K562 (cell line): ENCODE measurements around the gene SDC3. TPM values are rescaled to one million over a fixed set of nuclear protein-coding genes. Genes with fewer than 3 reads are reported as not detected.

Experiments
- ATAC-seq: fragments of 200-7000 bp; cut with Tn5 transposase; 3 replicates; pipeline ENCODE4 v1.9.1; 2020; ENCODE audit warnings: moderate library complexity
- BruUV-seq: library from RNA; stranded (reverse); fragments of 400-500 nt; replicated peaks from 2 replicates; lab custom pipeline; 2021; lab: Mats Ljungman, UMichigan
- CTCF ChIA-PET: fragments of 300-600 bp; formaldehyde crosslinking; extraction: SDS; loops from one replicate; lab custom pipeline; 2021; ENCODE audit warnings: low intra/inter-chr PET ratio; lab: Yijun Ruan, JAX
- POLR2A ChIA-PET: fragments of 300-600, 350-650 bp; sonication (Branson Sonifier 250); formaldehyde crosslinking; extraction: SDS; loops from one replicate; lab custom pipeline; 2021; ENCODE audit warnings: antibody characterized with exemption, inconsistent platforms; lab: Yijun Ruan, JAX
- DNase-seq, 4 experiments: peaks; one replicate each; pipeline versions ENCODE4 v3.0.0 to v3.0.0-alpha.2; 2011 to 2018; ENCODE audit warnings: low spot score in 3 of 4, mixed read lengths in 3 of 4; ENCODE audit errors: extremely low read depth in 1 of 4
- FAIRE-seq: peaks from 2 replicates; lab custom pipeline; 2011; peaks lifted over from hg19 to GRCh38; lab: Jason Lieb, UNC
- H2AFZ ChIP-seq: 2 replicates; pipeline ENCODE4 v1.6.0; 2011; ENCODE audit warnings: low read depth, low read length, control low read depth, inconsistent platforms
- H3K27ac ChIP-seq: fragments of 200-600 bp; 3 replicates; pipeline ENCODE4 v1.8.0; 2011; ENCODE audit warnings: low read depth, mild to moderate bottlenecking, control low read depth, inconsistent platforms, low read length, moderate library complexity, mixed read lengths; ENCODE audit errors: extremely low read depth
- H3K27me3 ChIP-seq, 2 experiments: fragments of 300-600 bp in 1 of 2; 2 replicates in 1 of 2; 3 replicates in 1 of 2; pipeline versions ENCODE4 v1.6.0 to v1.8.0; 2011; ENCODE audit warnings: inconsistent platforms in 2 of 2, low read length in 2 of 2, mild to moderate bottlenecking in 1 of 2, mixed read lengths in 1 of 2, moderate library complexity in 1 of 2; ENCODE audit not compliant: control insufficient read depth in 2 of 2, insufficient read depth in 2 of 2
- H3K36me3 ChIP-seq: fragments of 300-600 bp; 3 replicates; pipeline ENCODE4 v1.8.0; 2011; ENCODE audit warnings: mild to moderate bottlenecking, low read length, inconsistent platforms; ENCODE audit not compliant: control insufficient read depth, insufficient read depth
- H3K4me1 ChIP-seq, 2 experiments: fragments of 200-600 bp in 1 of 2; replicated peaks in 1 of 2; 2 replicates in 1 of 2; 3 replicates in 1 of 2; pipeline versions ENCODE4 v1.5.1 to v1.8.0; 2011; ENCODE audit warnings: inconsistent platforms in 2 of 2, low read length in 2 of 2, mild to moderate bottlenecking in 1 of 2, mixed read lengths in 1 of 2, moderate library complexity in 1 of 2; ENCODE audit not compliant: control insufficient read depth in 2 of 2, insufficient read depth in 2 of 2
- H3K4me2 ChIP-seq: 2 replicates; pipeline ENCODE4 v1.6.1; 2011; ENCODE audit warnings: low read length, control low read depth, inconsistent platforms, mixed read lengths; ENCODE audit not compliant: insufficient read depth
- H3K4me3 ChIP-seq: fragments of 200-600 bp; sonication (generic), shearing (Covaris generic); 2 replicates; pipeline ENCODE4 v1.5.1; 2016; ENCODE audit warnings: control low read depth, inconsistent platforms
- H3K79me2 ChIP-seq: fragments of 200-600 bp; 3 replicates; pipeline ENCODE4 v1.8.0; 2011; ENCODE audit warnings: low read length, inconsistent platforms; ENCODE audit not compliant: control insufficient read depth, insufficient read depth
- H3K9ac ChIP-seq, 2 experiments: 2 replicates each; pipeline versions ENCODE4 v1.6.0 to v1.6.1; 2011; ENCODE audit warnings: low read depth in 2 of 2, low read length in 2 of 2, control low read depth in 1 of 2, inconsistent platforms in 1 of 2, mild to moderate bottlenecking in 1 of 2, mixed read lengths in 1 of 2; ENCODE audit not compliant: insufficient read depth in 1 of 2
- H3K9me1 ChIP-seq: one replicate; pipeline ENCODE4 v1.6.0; 2011; ENCODE audit warnings: inconsistent platforms, mild to moderate bottlenecking, low read length, moderate library complexity; ENCODE audit not compliant: control insufficient read depth, insufficient read depth
- H3K9me3 ChIP-seq: replicated peaks from 2 replicates; pipeline ENCODE4 v1.5.1; 2011; ENCODE audit warnings: low read depth, low read length, inconsistent platforms; ENCODE audit not compliant: control insufficient read depth, insufficient read depth
- H4K20me1 ChIP-seq: replicated peaks from 2 replicates; pipeline ENCODE4 v1.6.1; 2011; ENCODE audit warnings: low read length, inconsistent platforms, mixed read lengths; ENCODE audit not compliant: control insufficient read depth, insufficient read depth
- ATF1 ChIP-seq, 2 experiments: fragments of 450-650 bp in 1 of 2; IDR thresholded peaks; 2 replicates each; pipeline ENCODE4 v1.6.1; 2016; ENCODE audit warnings: missing compliant biosample characterization in 1 of 2, missing genetic modification characterization in 1 of 2
- MEIS2 ChIP-seq: fragments of 450-650 bp; IDR thresholded peaks from 2 replicates; pipeline ENCODE4 v1.6.1; 2014; ENCODE audit warnings: mild to moderate bottlenecking; ENCODE audit not compliant: partially characterized antibody
- MLX ChIP-seq, 2 experiments: fragments of 450-650 bp in 1 of 2; sonication (generic) in 1 of 2; formaldehyde crosslinking; conservative IDR thresholded peaks; 2 replicates each; pipeline versions ENCODE4 v1.4.0 to v1.8.1; 2020 to 2022; ENCODE audit warnings: mild to moderate bottlenecking in 1 of 2, missing genetic modification reagents in 1 of 2
- NFIC ChIP-seq: fragments of 450-650 bp; IDR thresholded peaks from 2 replicates; pipeline ENCODE4 v1.6.1; 2017; ENCODE audit warnings: mild to moderate bottlenecking, inconsistent platforms
- ZNF175 ChIP-seq: fragments of 200-800 bp; sonication (Bioruptor generic); IDR thresholded peaks from 2 replicates; pipeline ENCODE4 v1.6.1; 2016; ENCODE audit warnings: low read depth, mild to moderate bottlenecking, missing genetic modification characterization, missing compliant biosample characterization
- WGBS: fragments of 100-300 bp; shearing (Covaris generic); methylation state at CpG from one replicate; pipeline ENCODE4 v1.1.6; 2016; ENCODE audit warnings: low coverage, mixed read lengths; ENCODE audit not compliant: insufficient coverage; ENCODE audit errors: missing lambda C conversion rate; 5-methylcytosine and 5-hydroxymethylcytosine counted together
- in situ Hi-C: fragments of 300-500 bp; cut with MboI; formaldehyde crosslinking; loops from 4 replicates; pipeline ENCODE4 v1.15.0; 2018; ENCODE audit warnings: inconsistent platforms, mixed read lengths
- intact Hi-C: fragments of 100-400 bp; cut with micrococcal nuclease; formaldehyde crosslinking; loops from 2 replicates; pipeline ENCODE4 v1.14.2; 2022
- polyA plus RNA-seq, 8 experiments: library from polyadenylated mRNA; depleted of rRNA in 4 of 8; stranded (reverse) in 5 of 8; unstranded in 3 of 8; fragments of >200 nt; fragmentation: Nextera tagmentation in 2 of 8; fragmentation: Illumina TruSeq in 1 of 8; extraction: Ambion mirVana in 2 of 8; extraction: Trizol in 1 of 8; gene quantifications; 2 replicates each; pipeline versions ENCODE4 v1.2.1 to v1.2.3, GENCODE V29; 2011 to 2014; ENCODE audit warnings: inconsistent platforms in 1 of 8, missing spikeins in 1 of 8
- total RNA-seq, 7 experiments: library from RNA; depleted of rRNA in 6 of 7; stranded (reverse); fragments of >200 nt in 6 of 7; fragmentation: Illumina TruSeq in 2 of 7; extraction: Trizol in 2 of 7; gene quantifications; 2 replicates each; pipeline versions ENCODE4 v1.2.1 to v1.2.3, GENCODE V29; 2011 to 2021; ENCODE audit warnings: low replicate concordance in 1 of 7

SDC3 gene
- total and polyA plus RNA-seq, 9 of the 15 experiments (the other 6 are each of a cell fraction or from before 2014, with no cell fraction given) = 0.38 to 44.1 (median 12.1) TPM

- ChIA-PET POLR2A (interaction anchor here (1.1 to 1.3 kb wide), 3 partner anchors 8 to 16 kb away, joined by 3 to 5 read pairs (median 3); no protein-coding TSS in a partner anchor), CTCF (no interaction called here)
- no peaks in the 10 kb centered on the region for H3K9me1 ChIP-seq
- no peak overlapping the region for H3K9ac ChIP-seq
- TF ChIP-seq MLX (CRISPR knock-in tag; conservative IDR thresholded peaks at IDR 0.05) = no peak
- no peak for TF ChIP-seq ZNF175 (CRISPR knock-in tag)
- no peak for TF ChIP-seq MEIS2
- TF ChIP-seq ATF1 (CRISPR knock-in tag; IDR thresholded peaks at IDR 0.05) = no peak
- no peak for TF ChIP-seq ATF1 (tag; IDR thresholded peaks at IDR 0.05)
- TF ChIP-seq NFIC = peak; percentile 63
- H2AFZ ChIP-seq = no peak overlapping the region
- H3K4me2 ChIP-seq = no peak overlapping the region
- no TSS peak for BruUV-seq
- peaks cover 90% of the 10 kb centered on the region for H3K36me3 ChIP-seq
- WGBS = 90% methylated on average over 7 of the region's 7 CpGs
- no peaks in the 10 kb centered on the region for H3K27me3 ChIP-seq
- no peak overlapping the region for H3K27ac ChIP-seq
- H3K79me2 ChIP-seq = no peaks in the 10 kb centered on the region
- no peaks in the 10 kb centered on the region for H3K9me3 ChIP-seq
- intact Hi-C loops = no loop called here
- H4K20me1 ChIP-seq = no peaks in the 10 kb centered on the region
- in situ Hi-C loops = no loop called here
- H3K4me3 ChIP-seq = no peak overlapping the region
- ATAC-seq (no peak), FAIRE-seq (no peak), DNase-seq (no peak)
- no peaks in the 10 kb centered on the region for H3K4me1 ChIP-seq
Observed at GRCh38 chr1:30942326-30942963, 33.9 kb upstream of the SDC3 start.
